GM18517 (cell line): Measurements from ENCODE around the gene ASPHD1.
"Not testable (repeated sequence)": the region's sequence is repeated elsewhere in the genome, so short reads cannot be mapped to it uniquely, and the experiment has no call there.

Experiments used
- ATAC-seq: cut with Tn5 transposase; IDR thresholded peaks from one replicate; pipeline ENCODE4 v1.9.1; 2021; ENCODE audit warnings: mild to moderate bottlenecking, moderate library complexity; ENCODE audit not compliant: unreplicated experiment

Gene ASPHD1

DNA sequence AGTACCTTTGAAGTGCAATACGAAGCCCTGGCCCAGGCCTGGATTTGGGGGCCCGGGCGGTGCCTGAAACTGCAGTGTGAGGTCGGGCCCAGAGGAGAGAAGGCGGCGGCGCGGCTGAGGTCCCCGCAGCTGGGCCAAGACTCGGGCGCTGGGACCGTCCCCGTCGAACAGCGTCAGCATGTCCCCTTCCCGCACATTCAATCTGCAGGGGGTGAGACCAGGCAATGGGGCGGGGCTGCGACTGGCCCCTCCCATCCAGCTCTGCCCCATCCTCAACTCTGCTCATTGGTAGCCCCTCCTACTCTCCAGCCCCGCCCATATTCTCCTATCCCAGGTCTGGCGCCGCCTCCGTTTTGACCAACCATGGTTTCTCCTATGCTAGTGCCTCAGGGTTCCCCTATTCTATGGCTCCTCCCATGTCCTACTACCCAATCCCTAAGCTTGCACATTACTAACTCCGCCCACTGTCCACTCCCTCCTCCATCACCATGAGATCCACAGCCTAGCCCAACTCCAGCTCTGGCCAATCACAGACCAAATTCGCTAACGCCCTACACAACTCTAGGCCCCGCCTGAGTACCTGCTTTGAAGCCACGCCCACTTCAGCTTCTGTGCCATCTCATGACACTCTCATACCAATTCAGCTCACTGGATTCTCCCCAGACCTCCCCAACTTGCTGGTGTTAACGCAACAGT, 22.9 kb upstream of the ASPHD1 start:
- ATAC-seq: no peak

DNA sequence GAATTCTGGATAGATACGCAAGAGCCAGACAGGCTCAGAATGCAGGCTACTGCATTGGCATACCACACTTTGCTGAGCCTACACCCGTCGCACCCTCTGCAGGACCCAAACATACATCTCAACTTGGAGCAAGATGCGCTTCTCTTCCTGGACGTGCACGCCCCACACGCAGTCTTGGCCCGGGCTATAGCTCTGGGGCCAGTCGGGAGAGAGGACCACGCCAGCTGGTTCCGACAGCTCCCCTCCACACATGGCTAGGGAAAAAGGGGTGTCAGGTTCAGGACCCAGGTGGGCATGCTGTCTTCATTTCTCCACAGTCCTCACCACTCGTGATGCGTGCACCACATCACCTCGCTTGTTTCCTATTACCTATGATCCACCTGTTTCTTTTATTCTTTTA, 22.1 kb upstream of the ASPHD1 start:
- ATAC-seq: no peak

DNA sequence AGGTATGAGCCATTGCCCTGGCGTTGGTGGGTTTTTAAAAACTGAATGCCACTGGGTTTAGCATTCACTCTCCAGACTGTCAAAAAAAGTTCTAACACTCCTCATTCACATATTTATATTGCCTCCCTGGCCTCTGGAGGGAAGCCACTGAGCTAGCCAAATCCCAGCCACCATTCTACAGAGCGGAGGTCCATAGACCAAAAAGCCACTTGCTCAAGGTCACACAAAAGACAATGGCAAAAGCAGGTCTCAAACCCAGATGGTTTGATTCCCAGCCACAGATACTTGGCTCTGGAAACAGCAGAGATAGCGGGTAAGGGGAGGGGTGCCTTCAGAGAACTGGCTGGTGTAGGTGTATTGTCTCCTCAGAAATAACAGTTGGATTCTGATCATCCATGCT, 19.2 kb upstream of the ASPHD1 start:
- no peak for ATAC-seq

- no peak for ATAC-seq
These were observed 16.3 kb upstream of the ASPHD1 start for GRCh38 chr16:29883987-29884386.

DNA sequence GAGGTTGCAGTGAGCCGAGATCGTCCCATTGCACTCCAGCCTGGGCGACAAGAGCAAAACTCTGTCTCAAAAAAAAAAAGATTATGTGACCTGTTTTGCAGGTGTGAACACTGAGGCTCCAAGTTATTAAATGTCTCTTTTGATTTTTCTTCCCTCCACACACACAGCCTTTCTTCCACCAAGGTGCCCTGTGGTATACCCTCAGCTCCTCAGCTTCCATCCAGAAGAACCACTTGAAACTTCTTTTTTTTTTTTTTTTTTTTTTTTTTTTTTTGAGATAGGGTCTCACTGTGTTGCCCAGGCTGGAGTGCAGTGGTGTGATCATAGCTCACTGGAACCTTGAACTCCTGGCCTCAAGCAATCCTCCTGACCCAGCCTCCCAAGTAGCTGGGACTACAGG, 10.9 kb upstream of the ASPHD1 start:
- not testable (repeated sequence) for ATAC-seq

- ATAC-seq: no peak
These were observed 8.5 kb upstream of the ASPHD1 start for GRCh38 chr16:29891525-29892457.

DNA sequence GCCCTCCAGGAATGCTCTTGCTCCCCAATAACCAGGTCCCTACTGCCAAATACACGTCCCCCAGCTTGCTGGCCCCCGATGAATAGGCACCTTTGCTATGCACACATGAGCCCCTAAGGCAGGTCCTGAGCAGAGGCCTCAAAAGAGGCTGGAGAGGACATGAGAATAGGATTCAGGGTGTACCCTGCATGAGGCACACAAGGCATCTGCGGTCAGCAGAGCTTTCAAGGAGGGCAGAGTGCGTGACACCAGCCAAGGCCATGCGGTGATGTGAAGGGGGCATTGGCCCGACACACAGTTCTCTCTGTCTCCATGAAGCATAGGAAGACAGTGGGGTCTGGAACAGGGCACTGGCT, 7.9 kb upstream of the ASPHD1 start:
- no peak for ATAC-seq

GRCh38 chr16:29893553-29893952, 6.7 kb upstream of the ASPHD1 start:
- no peak for ATAC-seq

- no peak for ATAC-seq
These were observed 5.9 kb upstream of the ASPHD1 start for GRCh38 chr16:29894352-29894751.

DNA sequence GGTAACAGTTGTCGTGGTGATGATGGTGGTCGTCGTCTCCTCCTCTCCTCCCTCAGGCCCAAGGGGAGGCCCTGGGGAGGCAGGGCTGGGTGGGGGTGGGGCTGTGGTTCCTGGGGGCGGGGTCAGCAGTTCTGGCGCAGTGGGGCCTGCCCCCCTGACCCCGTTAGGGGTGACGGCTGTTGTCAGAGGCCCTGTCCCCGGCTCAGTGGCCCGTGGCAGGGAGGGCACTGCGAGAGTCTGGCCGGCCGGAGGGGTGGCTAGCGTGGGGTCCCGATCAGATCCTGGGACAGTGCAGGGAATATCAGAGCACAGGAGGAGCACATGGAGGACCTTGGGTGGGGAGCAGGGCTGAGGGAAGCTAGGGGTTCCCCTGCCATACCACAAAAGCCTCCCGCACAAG, 3.4 kb upstream of the ASPHD1 start:
- no peak for ATAC-seq

- no peak for ATAC-seq
These were observed 3.0 kb upstream of the ASPHD1 start for GRCh38 chr16:29897333-29897732.

- ATAC-seq: no peak
These were observed 2.0 kb upstream of the ASPHD1 start for GRCh38 chr16:29898135-29898803.

DNA sequence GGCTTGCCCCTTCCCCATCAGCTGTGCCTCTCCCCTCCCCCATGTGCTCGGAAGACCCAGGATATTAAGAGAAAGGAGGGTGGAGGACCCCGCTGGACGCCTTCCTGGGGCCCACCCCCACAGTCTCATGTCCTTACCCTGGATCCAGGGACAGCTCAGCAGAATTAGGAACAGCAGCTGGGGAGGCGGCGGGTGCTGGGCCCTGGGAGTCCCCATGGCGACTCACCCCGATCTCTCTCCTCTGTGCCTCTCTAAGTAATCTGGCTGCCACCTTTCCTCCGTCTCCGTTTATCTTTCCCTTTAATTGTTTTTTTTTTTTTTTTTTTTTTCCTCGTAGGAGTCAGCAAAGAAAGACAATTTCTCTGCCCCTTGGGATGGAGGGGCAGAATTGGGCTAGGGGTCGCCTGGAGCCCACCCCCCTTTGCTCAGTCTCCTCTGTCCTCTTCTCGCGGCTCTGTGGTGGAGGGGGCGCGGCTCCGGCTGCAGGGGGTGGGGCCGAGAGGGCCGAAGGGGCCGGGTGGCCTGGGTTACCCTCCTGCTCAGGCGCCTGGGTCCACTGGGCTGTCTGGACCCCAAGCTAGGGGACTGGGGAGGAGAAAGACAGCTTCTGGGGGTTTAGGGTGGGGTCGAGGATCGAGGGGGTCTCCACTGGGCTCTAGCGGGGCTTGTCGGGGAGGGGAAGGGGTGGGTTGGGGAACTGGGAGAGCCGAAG, 1.3 kb upstream of the ASPHD1 start:
- no peak for ATAC-seq

GRCh38 chr16:29899516-29900101, 679 bp upstream of the ASPHD1 start, which contains the start of gene SEZ6L2:
TSS of gene SEZ6L2 (minus strand) at chr16:29899550. CDS start at chr16:29899019, 531 bp downstream.
- no peak for ATAC-seq

GRCh38 chr16:29900888-29901606, 759 bp downstream of the ASPHD1 start:
- no peak for ATAC-seq

DNA sequence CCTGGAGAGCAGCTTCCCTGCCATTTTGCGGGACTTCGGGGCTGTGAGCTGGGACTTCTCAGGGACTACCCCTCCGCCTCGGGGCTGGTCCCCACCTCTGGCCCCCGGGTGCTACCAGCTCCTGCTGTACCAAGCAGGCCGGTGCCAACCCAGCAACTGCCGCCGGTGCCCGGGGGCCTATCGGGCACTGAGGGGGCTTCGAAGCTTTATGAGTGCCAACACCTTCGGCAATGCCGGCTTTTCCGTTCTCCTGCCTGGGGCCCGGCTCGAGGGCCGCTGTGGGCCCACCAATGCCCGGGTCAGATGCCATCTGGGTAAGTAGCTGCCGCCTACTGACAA, 1.3 kb downstream of the ASPHD1 start:
- no peak for ATAC-seq

DNA sequence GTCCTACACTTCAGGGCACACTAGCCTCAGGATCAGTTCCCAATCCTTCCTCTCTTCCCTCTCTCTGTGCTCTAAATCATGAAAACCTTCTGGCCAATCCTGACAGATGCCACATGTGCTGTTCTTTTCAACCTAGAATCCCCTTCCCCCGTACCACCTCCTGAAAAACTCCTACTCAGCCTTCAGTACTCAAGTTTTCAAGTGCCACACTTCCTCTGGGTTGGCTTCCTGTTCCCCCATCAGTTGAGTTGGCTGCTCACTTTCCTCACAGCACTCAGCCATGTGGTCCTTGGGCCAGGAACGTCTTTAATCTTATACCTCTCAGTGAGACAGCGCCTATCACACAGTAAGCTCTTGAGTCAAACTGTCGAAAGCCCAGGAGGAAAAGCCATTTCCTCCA, 3.3 kb downstream of the ASPHD1 start:
- no peak for ATAC-seq

DNA sequence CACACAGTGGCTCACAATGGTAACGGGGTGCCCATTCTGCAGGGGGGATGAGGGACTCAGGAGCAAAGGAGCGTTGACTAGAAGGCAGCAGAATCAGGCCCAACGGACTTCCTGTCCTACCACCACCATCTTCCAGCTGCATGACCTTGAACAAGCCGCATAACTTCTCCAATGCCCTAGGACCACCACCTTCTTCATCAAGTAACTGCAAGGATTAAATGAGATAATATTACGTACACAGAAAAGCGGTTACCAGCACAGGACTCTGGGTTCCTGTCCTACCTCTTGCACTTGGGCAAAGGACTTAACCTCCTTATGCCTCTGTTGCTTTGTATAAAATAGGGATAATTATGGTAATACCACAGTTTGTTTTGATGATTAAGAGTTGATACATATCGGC, 4.7 kb downstream of the ASPHD1 start:
- ATAC-seq: no peak

GRCh38 chr16:29905668-29906067, 5.4 kb downstream of the ASPHD1 start:
- no peak for ATAC-seq
